SK-N-SH (cell line): ENCODE measurements around the gene RAB24. TPM values are rescaled to one million over a fixed set of nuclear protein-coding genes. Genes with fewer than 3 reads are reported as not detected.

Source experiments
- CTCF ChIA-PET: fragments of 300-600, 350-600 bp; formaldehyde crosslinking; extraction: SDS; loops from one replicate; lab custom pipeline; 2021; lab: Yijun Ruan, JAX
- POLR2A ChIA-PET: fragments of 350-600 bp; sonication (Branson Sonifier 250); formaldehyde crosslinking; extraction: SDS; loops from one replicate; lab custom pipeline; 2020; ENCODE audit warnings: antibody characterized with exemption, inconsistent platforms; lab: Yijun Ruan, JAX
- DNase-seq: peaks from one replicate; pipeline ENCODE4 v3.0.0; 2012
- H2AFZ ChIP-seq: fragments of 200-600 bp; sonication (generic); 2 replicates; pipeline ENCODE4 v1.8.1; 2016; ENCODE audit warnings: antibody characterized with exemption, mild to moderate bottlenecking, low read depth
- H3F3A ChIP-seq: fragments of 200-600 bp; sonication (generic); replicated peaks from 2 replicates; pipeline ENCODE3; 2016; ENCODE audit warnings: antibody characterized with exemption, mild to moderate bottlenecking; ENCODE audit not compliant: insufficient read depth
- H3K27ac ChIP-seq, 2 experiments: fragments of 200-500 bp in 1 of 2; fragments of 200-600 bp in 1 of 2; sonication (Bioruptor generic) in 1 of 2; sonication (generic), shearing (Covaris generic) in 1 of 2; 2 replicates each; pipeline versions ENCODE4 v1.5.1 to v1.6.1; 2014 to 2016; ENCODE audit warnings: low read depth in 2 of 2, inconsistent platforms in 1 of 2, low read length in 1 of 2, mild to moderate bottlenecking in 1 of 2, mixed read lengths in 1 of 2
- H3K27me3 ChIP-seq: fragments of 200-600 bp; sonication (generic), shearing (Covaris generic); 2 replicates; pipeline ENCODE4 v1.6.1; 2016; ENCODE audit warnings: mixed run types; ENCODE audit not compliant: insufficient read depth
- H3K36me3 ChIP-seq, 2 experiments: fragments of 200-500 bp in 1 of 2; fragments of 200-600 bp in 1 of 2; sonication (Bioruptor generic) in 1 of 2; sonication (generic) in 1 of 2; replicated peaks in 1 of 2; 2 replicates each; pipeline versions ENCODE3 to v1.5.1; 2014 to 2016; ENCODE audit warnings: low read length in 1 of 2, mild to moderate bottlenecking in 1 of 2; ENCODE audit not compliant: insufficient read depth in 2 of 2, control insufficient read depth in 1 of 2
- H3K4me1 ChIP-seq, 2 experiments: fragments of 200-500 bp in 1 of 2; fragments of 200-600 bp in 1 of 2; sonication (Bioruptor generic) in 1 of 2; sonication (generic), shearing (Covaris generic) in 1 of 2; 2 replicates each; pipeline versions ENCODE4 v1.5.1 to v1.6.1; 2014 to 2016; ENCODE audit warnings: low read depth in 1 of 2, low read length in 1 of 2, mixed run types in 1 of 2; ENCODE audit not compliant: insufficient read depth in 2 of 2, control insufficient read depth in 1 of 2
- H3K4me2 ChIP-seq: fragments of 200-600 bp; sonication (generic), shearing (Covaris generic); 2 replicates; pipeline ENCODE4 v1.6.1; 2017; ENCODE audit warnings: mixed run types
- H3K4me3 ChIP-seq, 2 experiments: fragments of 200-500 bp in 1 of 2; fragments of 200-600 bp in 1 of 2; sonication (Bioruptor generic) in 1 of 2; sonication (generic), shearing (Covaris generic) in 1 of 2; 2 replicates each; pipeline versions ENCODE4 v1.5.1 to v1.8.1; 2014 to 2016; ENCODE audit warnings: low read depth in 2 of 2, inconsistent platforms in 1 of 2, low read length in 1 of 2, mild to moderate bottlenecking in 1 of 2, mixed read lengths in 1 of 2, moderate library complexity in 1 of 2
- H3K79me2 ChIP-seq: fragments of 200-600 bp; sonication (generic); 2 replicates; pipeline ENCODE4 v1.8.1; 2017; ENCODE audit warnings: mild to moderate bottlenecking; ENCODE audit not compliant: insufficient read depth
- H3K9ac ChIP-seq: fragments of 200-600 bp; sonication (generic); 2 replicates; pipeline ENCODE4 v1.6.1; 2017; ENCODE audit warnings: mixed run types
- H3K9me2 ChIP-seq: fragments of 200-600 bp; sonication (generic); 2 replicates; pipeline ENCODE4 v1.6.1; 2017; ENCODE audit warnings: mixed run types
- H3K9me3 ChIP-seq: fragments of 200-600 bp; sonication (generic); 2 replicates; pipeline ENCODE4 v1.6.1; 2017; ENCODE audit warnings: mixed run types, mild to moderate bottlenecking, moderate library complexity
- H4K20me1 ChIP-seq: fragments of 200-600 bp; sonication (generic); 2 replicates; pipeline ENCODE4 v1.6.1; 2017; ENCODE audit warnings: mild to moderate bottlenecking, mixed run types; ENCODE audit not compliant: insufficient read depth
- EZH2phosphoT487 ChIP-seq: fragments of 200-600 bp; sonication (generic); IDR thresholded peaks from 2 replicates; pipeline ENCODE4 v1.6.1; 2017; ENCODE audit warnings: low read depth, mixed run types, mild to moderate bottlenecking, antibody characterized with exemption, moderate library complexity, borderline replicate concordance
- FOXM1 ChIP-seq: IDR thresholded peaks from 2 replicates; pipeline ENCODE4 v1.4.0; 2012; ENCODE audit warnings: low read depth, mild to moderate bottlenecking
- IRF3 ChIP-seq: fragments of 150-350 bp; IDR thresholded peaks from 2 replicates; pipeline ENCODE4 v1.6.1; 2016; ENCODE audit warnings: mild to moderate bottlenecking, low read depth, low read length
- MXI1 ChIP-seq: IDR thresholded peaks from 2 replicates; pipeline ENCODE4 v1.6.1; 2012; ENCODE audit warnings: mild to moderate bottlenecking, low read depth, low read length, improper control_type of control experiment
- REST ChIP-seq: IDR thresholded peaks from 2 replicates; pipeline ENCODE4 v1.6.1; 2012; ENCODE audit warnings: mild to moderate bottlenecking, low read depth, low read length, moderate library complexity
- RFX5 ChIP-seq: IDR thresholded peaks from 2 replicates; pipeline ENCODE4 v1.6.1; 2012; ENCODE audit warnings: mild to moderate bottlenecking, improper control_type of control experiment, low read length
- RXRA ChIP-seq: IDR thresholded peaks from 2 replicates; pipeline ENCODE4 v1.4.0; 2012; ENCODE audit warnings: low read depth, mild to moderate bottlenecking, borderline replicate concordance
- SIN3A ChIP-seq: IDR thresholded peaks from 2 replicates; pipeline ENCODE4 v1.6.1; 2012; ENCODE audit warnings: low read depth, mild to moderate bottlenecking, low read length, moderate library complexity, borderline replicate concordance
- TEAD4 ChIP-seq: IDR thresholded peaks from 2 replicates; pipeline ENCODE4 v1.4.0; 2012; ENCODE audit warnings: mild to moderate bottlenecking, borderline replicate concordance; ENCODE audit not compliant: insufficient read depth
- USF2 ChIP-seq: fragments of 150-350 bp; IDR thresholded peaks from 2 replicates; pipeline ENCODE4 v1.6.1; 2017; ENCODE audit warnings: antibody characterized with exemption, low read length, low read depth, borderline replicate concordance
- WGBS: methylation state at CpG from one replicate; pipeline ENCODE4 v1.1.6; 2017; ENCODE audit warnings: low lambda C conversion rate; 5-methylcytosine and 5-hydroxymethylcytosine counted together
- polyA plus RNA-seq, 3 experiments: library from polyadenylated mRNA; depleted of rRNA; stranded (reverse); fragments of >200 nt; gene quantifications; 2 replicates each; pipeline ENCODE4 v1.2.3, GENCODE V29; 2012

RAB24 gene
- polyA plus RNA-seq, 1 of the 3 experiments (the other 2 are of a cell fraction): 101 TPM

- CTCF ChIA-PET: interaction anchor here (0.6 to 4.0 kb wide), 4 partner anchors 10 to 90 kb away, joined by 3 to 18 read pairs (median 4); no protein-coding TSS in a partner anchor
- Histone ChIP-seq H3K9ac (no peak overlapping the region), H3F3A (peaks cover 17% of the 10 kb centered on the region), H4K20me1 (peaks cover 18% of the 10 kb centered on the region), H3K4me3 (no peak overlapping the region; a peak in 1 of 4 replicates), H3K9me2 (no peaks in the 10 kb centered on the region), H3K27me3 (no peaks in the 10 kb centered on the region), H3K36me3 (peaks cover 0 to 4% of the 10 kb centered on the region in 2 experiments), H2AFZ (no peak overlapping the region), H3K4me1 (peaks cover 4 to 25% of the 10 kb centered on the region in 2 experiments; a peak in 1 of 4 replicates), H3K79me2 (peaks cover 30% of the 10 kb centered on the region), H3K9me3 (no peaks in the 10 kb centered on the region), H3K27ac (no peak overlapping the region), H3K4me2 (peak overlapping the region; percentile 100; the same call in 1 of the 2 replicates)
- TF ChIP-seq FOXM1 (no peak), USF2 (no peak), MXI1 (no peak), RXRA (no peak), SIN3A (no peak), EZH2phosphoT487 (no peak), TEAD4 (no peak), RFX5 (no peak), REST (no peak), IRF3 (no peak)
- POLR2A ChIA-PET: interaction anchor here (0.8 kb wide), 1 partner anchor 141 kb away, joined by 3 read pairs; no protein-coding TSS in a partner anchor
- no peak for DNase-seq
- WGBS: 96% methylated on average over 15 of the region's 15 CpGs
Observed at GRCh38 chr5:177313561-177314259, 10.2 kb upstream of the RAB24 start.
